Fibroblast of skin of left biceps (primary cell): ENCODE results near the gene THSD7B.
"Not testable (repeated sequence)": the region's sequence is repeated elsewhere in the genome, so short reads cannot be mapped to it uniquely, and the experiment has no call there.

Experiments used
- DNase-seq, 2 experiments: peaks; one replicate each; pipeline ENCODE4 v3.0.0-alpha.2; 2013; ENCODE audit warnings: low read depth in 2 of 2

Gene THSD7B

GRCh38 chr2:136932700-136933099 is 167.4 kb downstream of the THSD7B start:
- DNase-seq, result no peak

GRCh38 chr2:136935119-136935518 is 169.8 kb downstream of the THSD7B start:
- DNase-seq, result no peak

- no peak for DNase-seq
Measured at GRCh38 chr2:136956050-136956449, 190.7 kb downstream of the THSD7B start.

- DNase-seq, result no peak
Measured at GRCh38 chr2:136957044-136957443, 191.7 kb downstream of the THSD7B start.

GRCh38 chr2:136962105-136962725 is 196.9 kb downstream of the THSD7B start:
- no peak for DNase-seq

GRCh38 chr2:136966485-136966884 is 201.1 kb downstream of the THSD7B start:
- no peak for DNase-seq

GRCh38 chr2:136980303-136980702 is 215.0 kb downstream of the THSD7B start:
- no peak for DNase-seq

- not testable (repeated sequence) for DNase-seq
Measured at GRCh38 chr2:136981689-136982088, 216.3 kb downstream of the THSD7B start.

GRCh38 chr2:136985044-136985443 is 219.7 kb downstream of the THSD7B start:
- no peak for DNase-seq

- no peak for DNase-seq
Measured at GRCh38 chr2:136986605-136987221, 221.4 kb downstream of the THSD7B start.

GRCh38 chr2:136990316-136990715 is 225.0 kb downstream of the THSD7B start:
- no peak for DNase-seq

- no peak for DNase-seq
Measured at GRCh38 chr2:136994793-136995192, 229.4 kb downstream of the THSD7B start.

GRCh38 chr2:136997557-136997956 is 232.2 kb downstream of the THSD7B start:
- no peak for DNase-seq

GRCh38 chr2:137000811-137001210 is 235.5 kb downstream of the THSD7B start:
- DNase-seq, result no peak

- no peak for DNase-seq
Measured at GRCh38 chr2:137002896-137003295, 237.6 kb downstream of the THSD7B start.

- DNase-seq, result no peak
Measured at GRCh38 chr2:137005210-137005609, 239.9 kb downstream of the THSD7B start.

- DNase-seq, result no peak
Measured at GRCh38 chr2:137007938-137008337, 242.6 kb downstream of the THSD7B start.

- no peak for DNase-seq
Measured at GRCh38 chr2:137009953-137010352, 244.6 kb downstream of the THSD7B start.

GRCh38 chr2:137020452-137021196 is 255.3 kb downstream of the THSD7B start:
- DNase-seq, result no peak

GRCh38 chr2:137021763-137022162 is 256.4 kb downstream of the THSD7B start:
- no peak for DNase-seq

- no peak for DNase-seq
Measured at GRCh38 chr2:137023205-137023604, 257.9 kb downstream of the THSD7B start.

GRCh38 chr2:137031731-137032130 is 266.4 kb downstream of the THSD7B start:
- no peak for DNase-seq

- no peak for DNase-seq
Measured at GRCh38 chr2:137036619-137037018, 271.3 kb downstream of the THSD7B start.
